SK-N-SH treated with all-trans-retinoic acid at 6 μM for 48 hours (cell line): ENCODE measurements around the gene WFIKKN2.

ENCODE experiments used
- ATAC-seq: fragments of 200-7000 bp; cut with Tn5 transposase; 3 replicates; pipeline ENCODE4 v1.9.1; 2020; ENCODE audit warnings: mild to moderate bottlenecking, moderate library complexity
- ARNTL ChIP-seq: fragments of 450-650 bp; formaldehyde crosslinking; IDR thresholded peaks from 2 replicates; pipeline ENCODE4 v1.5.0; 2020; ENCODE audit warnings: low read depth, mild to moderate bottlenecking, moderate library complexity, borderline replicate concordance
- BACH2 ChIP-seq: fragments of 250-450 bp; sonication (Bioruptor Pico); IDR thresholded peaks from 2 replicates; pipeline ENCODE4 v1.9.0; 2021; ENCODE audit warnings: mild to moderate bottlenecking, borderline replicate concordance
- CREB5 ChIP-seq: fragments of 250-450 bp; sonication (Bioruptor Pico); IDR thresholded peaks from 2 replicates; pipeline ENCODE4 v1.5.1; 2020; ENCODE audit warnings: low read depth, mild to moderate bottlenecking, moderate library complexity
- CSDC2 ChIP-seq: fragments of 250-450 bp; sonication (Bioruptor Pico); IDR thresholded peaks from 2 replicates; pipeline ENCODE4 v1.5.0; 2020; ENCODE audit warnings: mild to moderate bottlenecking, moderate library complexity
- CSRNP3 ChIP-seq: fragments of 250-450 bp; sonication (Bioruptor Pico); IDR thresholded peaks from 2 replicates; pipeline ENCODE4 v1.5.1; 2021; ENCODE audit warnings: mild to moderate bottlenecking, moderate library complexity
- GLIS3 ChIP-seq: fragments of 250-450 bp; sonication (Bioruptor Pico); IDR thresholded peaks from 2 replicates; pipeline ENCODE4 v1.5.0; 2020; ENCODE audit warnings: mild to moderate bottlenecking, moderate library complexity
- OSR1 ChIP-seq: fragments of 250-450 bp; sonication (Bioruptor Pico); IDR thresholded peaks from 2 replicates; pipeline ENCODE4 v1.8.0; 2022; ENCODE audit warnings: moderate library complexity, mild to moderate bottlenecking, inconsistent platforms
- POU6F1 ChIP-seq: fragments of 250-450 bp; sonication (Bioruptor Pico); IDR thresholded peaks from 2 replicates; pipeline ENCODE4 v1.8.0; 2021; ENCODE audit warnings: low read depth, mild to moderate bottlenecking, moderate library complexity, borderline replicate concordance
- RARB ChIP-seq: fragments of 250-450 bp; sonication (Bioruptor Pico); IDR thresholded peaks from 2 replicates; pipeline ENCODE4 v1.8.0; 2021; ENCODE audit warnings: mild to moderate bottlenecking, moderate library complexity
- SNAI2 ChIP-seq: fragments of 250-450 bp; sonication (Bioruptor Pico); IDR thresholded peaks from 2 replicates; pipeline ENCODE4 v1.5.0; 2020; ENCODE audit warnings: mild to moderate bottlenecking, moderate library complexity
- TOX ChIP-seq: fragments of 250-450 bp; sonication (Bioruptor Pico); IDR thresholded peaks from 2 replicates; pipeline ENCODE4 v1.8.0; 2021; ENCODE audit warnings: mild to moderate bottlenecking, moderate library complexity, borderline replicate concordance
- ZC3H10 ChIP-seq: fragments of 250-450 bp; sonication (Bioruptor Pico); IDR thresholded peaks from 2 replicates; pipeline ENCODE4 v1.5.1; 2021; ENCODE audit warnings: mild to moderate bottlenecking, moderate library complexity
- ZFP3 ChIP-seq: fragments of 250-450 bp; sonication (Bioruptor Pico); IDR thresholded peaks from 2 replicates; pipeline ENCODE4 v1.5.0; 2020; ENCODE audit warnings: mild to moderate bottlenecking, moderate library complexity
- ZFP30 ChIP-seq: fragments of 450-650 bp; formaldehyde crosslinking; IDR thresholded peaks from 2 replicates; pipeline ENCODE4 v1.5.0; 2022; ENCODE audit warnings: mild to moderate bottlenecking, moderate library complexity
- ZNF565 ChIP-seq: fragments of 450-650 bp; formaldehyde crosslinking; conservative IDR thresholded peaks from 2 replicates; pipeline ENCODE4 v1.5.0; 2020; ENCODE audit warnings: low read depth, mild to moderate bottlenecking, moderate library complexity
- TF ChIP-seq, protein P1 (sequence below): fragments of 250-450 bp; sonication (Bioruptor Pico); IDR thresholded peaks from 2 replicates; pipeline ENCODE4 v1.8.0; 2020; ENCODE audit warnings: mild to moderate bottlenecking, moderate library complexity, borderline replicate concordance

The WFIKKN2 gene

GRCh38 chr17:50833510-50834428, 1.6 kb upstream of the WFIKKN2 start:
- no peak for ATAC-seq
- TF ChIP-seq ARNTL (CRISPR knock-in tag) (no peak), TOX (CRISPR knock-in tag) (no peak), GLIS3 (CRISPR knock-in tag) (no peak), ZNF565 (no peak), RARB (CRISPR knock-in tag) (no peak)
- TF ChIP-seq, protein P1, sequence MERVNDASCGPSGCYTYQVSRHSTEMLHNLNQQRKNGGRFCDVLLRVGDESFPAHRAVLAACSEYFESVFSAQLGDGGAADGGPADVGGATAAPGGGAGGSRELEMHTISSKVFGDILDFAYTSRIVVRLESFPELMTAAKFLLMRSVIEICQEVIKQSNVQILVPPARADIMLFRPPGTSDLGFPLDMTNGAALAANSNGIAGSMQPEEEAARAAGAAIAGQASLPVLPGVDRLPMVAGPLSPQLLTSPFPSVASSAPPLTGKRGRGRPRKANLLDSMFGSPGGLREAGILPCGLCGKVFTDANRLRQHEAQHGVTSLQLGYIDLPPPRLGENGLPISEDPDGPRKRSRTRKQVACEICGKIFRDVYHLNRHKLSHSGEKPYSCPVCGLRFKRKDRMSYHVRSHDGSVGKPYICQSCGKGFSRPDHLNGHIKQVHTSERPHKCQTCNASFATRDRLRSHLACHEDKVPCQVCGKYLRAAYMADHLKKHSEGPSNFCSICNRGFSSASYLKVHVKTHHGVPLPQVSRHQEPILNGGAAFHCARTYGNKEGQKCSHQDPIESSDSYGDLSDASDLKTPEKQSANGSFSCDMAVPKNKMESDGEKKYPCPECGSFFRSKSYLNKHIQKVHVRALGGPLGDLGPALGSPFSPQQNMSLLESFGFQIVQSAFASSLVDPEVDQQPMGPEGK (CRISPR knock-in tag) = no peak

DNA sequence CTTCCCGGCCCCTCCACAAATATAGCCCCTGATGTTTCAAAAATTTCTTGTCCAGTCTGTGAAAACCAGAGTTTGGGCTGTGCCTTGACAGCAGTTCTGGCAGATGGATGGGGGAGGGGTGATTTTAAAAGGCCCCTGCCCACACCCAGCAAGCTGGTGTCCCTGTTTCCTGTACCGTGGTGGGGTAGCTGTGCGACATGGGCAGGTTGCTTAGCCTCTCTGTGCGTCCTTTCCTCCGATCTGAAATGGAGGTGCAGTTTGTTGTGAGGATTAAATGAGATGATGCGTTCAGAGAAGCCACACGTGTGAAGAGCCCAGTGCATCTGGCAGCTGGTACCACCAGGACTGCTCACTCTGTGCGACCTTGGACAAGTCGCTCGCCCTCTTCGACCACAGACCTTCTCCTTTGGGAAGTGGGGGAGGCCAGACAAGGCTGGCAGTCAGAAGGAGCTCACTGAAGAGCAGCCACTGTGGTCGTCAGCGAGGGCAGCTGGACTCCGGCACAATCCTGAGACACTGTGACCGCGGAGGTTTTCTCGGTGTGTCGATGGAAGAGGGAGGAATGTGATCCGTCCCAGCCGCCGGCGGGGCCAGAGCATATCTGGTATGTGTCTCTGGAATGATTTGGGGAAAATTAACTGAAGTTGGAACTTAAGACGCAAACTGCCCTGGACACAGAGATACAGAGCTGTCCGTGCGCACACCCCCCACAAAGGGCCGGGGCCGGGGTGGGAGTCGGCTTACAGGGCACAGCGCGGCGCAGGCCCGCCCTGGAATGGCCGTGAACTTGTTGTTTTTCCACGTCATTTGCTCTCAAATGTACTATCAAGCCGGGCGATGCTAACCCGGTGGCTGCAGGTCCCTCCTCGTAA, 721 bp upstream of the WFIKKN2 start:
- TF ChIP-seq ZFP30 (no peak), ZNF565 (no peak), CSRNP3 (CRISPR knock-in tag) (no peak), OSR1 (CRISPR knock-in tag) (no peak), ZC3H10 (CRISPR knock-in tag) (no peak), RARB (CRISPR knock-in tag) (no peak), CSDC2 (CRISPR knock-in tag) (no peak), GLIS3 (CRISPR knock-in tag) (no peak), POU6F1 (CRISPR knock-in tag) (no peak), ZFP3 (CRISPR knock-in tag) (no peak)
- TF ChIP-seq, protein P1 (CRISPR knock-in tag) = no peak
- ATAC-seq = no peak

GRCh38 chr17:50836826-50837225, 1.4 kb downstream of the WFIKKN2 start:
- TF ChIP-seq TOX (CRISPR knock-in tag) = no peak
- ATAC-seq = no peak

DNA sequence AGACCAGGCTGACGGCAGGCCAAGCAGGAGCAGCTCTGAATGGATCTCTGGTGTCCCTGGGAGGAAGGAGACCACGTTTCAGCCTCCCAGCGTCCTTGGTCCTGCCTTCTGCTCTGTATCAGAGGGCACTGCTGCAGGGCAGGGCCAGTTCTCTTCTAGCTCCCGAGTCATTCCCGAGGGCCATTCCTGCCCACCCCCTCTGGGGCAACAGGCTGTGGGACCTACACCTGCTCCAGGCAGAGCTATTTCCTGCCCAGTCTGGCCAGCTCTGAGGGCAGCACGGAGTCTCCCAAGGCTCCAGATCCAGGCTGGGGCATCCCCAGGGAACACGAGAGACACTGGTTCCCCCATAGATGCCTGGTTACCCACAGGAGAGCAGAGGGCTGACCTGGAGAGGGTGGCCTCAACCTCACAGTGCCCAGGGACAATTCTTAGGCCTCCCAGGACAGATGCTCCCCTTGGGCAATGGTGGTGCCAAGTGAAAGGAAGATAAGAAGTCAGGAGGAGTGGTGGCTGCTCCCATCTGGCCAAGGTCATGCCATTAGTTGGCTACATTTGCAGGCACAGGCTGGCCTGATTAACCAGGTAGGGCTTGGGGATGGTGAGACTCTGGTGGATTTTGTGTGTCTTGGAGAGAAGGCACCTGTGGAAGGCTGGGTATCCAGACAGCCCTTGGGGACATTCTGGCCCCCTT, 2.0 kb downstream of the WFIKKN2 start:
- no peak for TF ChIP-seq SNAI2 (CRISPR knock-in tag)
- TF ChIP-seq BACH2 (CRISPR knock-in tag) = no peak
- no peak for TF ChIP-seq CREB5 (CRISPR knock-in tag)
- ATAC-seq = no peak
